EL (cell line): ENCODE measurements around the gene DST.

Experiments
- DNase-seq: peaks from one replicate; pipeline ENCODE4 v3.0.0-alpha.2; 2016

The DST gene

GRCh38 chr6:56642366-56643261 is at the start of gene DST:
TSS of gene DST (minus strand) at chr6:56642889.
- DNase-seq: peak; percentile 97

- no peak for DNase-seq
Observed at GRCh38 chr6:56691814-56692213, 49.1 kb upstream of the DST start.

- no peak for DNase-seq
Observed at GRCh38 chr6:56691286-56691595, 48.6 kb upstream of the DST start.

DNA sequence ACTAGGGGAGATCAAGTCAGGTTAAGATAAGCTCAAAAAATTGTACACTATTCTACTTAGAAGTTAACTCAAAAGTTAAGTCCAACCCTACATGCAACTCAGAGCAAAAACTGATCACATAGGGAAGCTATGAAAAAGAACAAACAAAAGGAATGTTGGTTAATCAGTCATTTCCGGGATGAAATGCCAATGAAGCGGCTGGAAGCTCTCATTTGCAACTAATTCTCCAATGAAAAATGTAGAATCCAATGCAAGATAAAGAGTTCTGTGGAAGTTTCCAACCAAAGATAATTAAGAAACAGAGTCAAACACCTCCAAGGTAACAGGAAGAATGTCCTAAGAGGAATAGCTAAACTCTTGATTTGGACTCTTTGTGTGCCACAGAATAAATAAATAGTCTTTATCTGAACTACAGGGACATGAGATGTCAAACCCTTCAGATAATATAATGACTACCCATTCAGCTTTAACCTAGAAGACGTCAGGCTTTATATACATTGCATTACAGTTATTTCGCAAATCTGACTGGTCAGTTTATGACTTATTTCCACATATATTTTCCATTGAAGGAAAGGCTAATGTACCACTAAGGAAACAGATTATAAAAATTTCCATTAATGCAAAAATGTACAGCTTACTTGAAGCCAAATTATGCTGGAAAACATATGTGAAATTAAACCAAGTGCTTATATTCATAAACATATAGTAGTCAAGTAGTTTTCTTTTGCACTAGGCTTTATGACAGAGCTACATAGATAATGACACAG is 48.0 kb upstream of the DST start:
- peak; percentile 84 for DNase-seq

DNA sequence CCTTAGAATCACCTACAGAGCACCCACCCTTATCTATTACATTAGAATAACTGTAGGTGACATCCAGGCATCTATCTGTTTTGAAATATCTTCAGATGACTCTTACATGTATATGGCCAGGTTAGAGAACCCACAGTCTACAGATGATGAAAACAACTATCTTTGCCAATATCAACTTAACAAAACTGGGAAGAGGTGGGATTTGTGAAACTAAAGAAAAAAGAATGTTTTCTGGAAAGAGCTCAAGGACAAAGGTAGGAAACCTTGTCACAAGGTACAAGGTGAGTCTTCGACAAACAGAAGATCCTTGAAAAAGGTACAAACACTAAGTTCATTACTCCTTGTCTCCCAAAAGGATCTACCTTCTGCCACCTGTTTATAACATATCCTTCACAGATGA is 47.0 kb upstream of the DST start:
- no peak for DNase-seq

GRCh38 chr6:56689114-56689513 is 46.4 kb upstream of the DST start:
- no peak for DNase-seq

DNA sequence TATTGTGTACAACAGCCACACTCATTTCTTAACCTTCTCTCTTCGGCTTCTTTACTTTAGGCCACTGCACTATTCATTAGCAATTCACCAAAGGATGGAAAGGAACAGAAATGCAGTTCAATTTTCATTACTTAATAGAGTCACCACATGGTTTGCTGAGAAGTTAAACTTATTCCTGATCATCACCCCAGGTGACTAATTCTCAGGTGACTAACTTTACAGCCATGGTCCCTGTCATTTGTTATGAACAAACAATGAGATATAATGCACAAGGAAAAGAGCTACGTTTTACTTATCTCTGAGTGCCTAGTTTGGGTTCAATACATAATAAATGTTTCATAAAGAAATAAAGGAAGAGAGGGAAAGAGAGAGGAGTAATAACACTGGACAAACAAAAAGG is 45.8 kb upstream of the DST start:
- DNase-seq: no peak

- DNase-seq: no peak
Observed at GRCh38 chr6:56687551-56687950, 44.9 kb upstream of the DST start.

GRCh38 chr6:56686429-56686828 is 43.7 kb upstream of the DST start:
- DNase-seq: no peak

DNA sequence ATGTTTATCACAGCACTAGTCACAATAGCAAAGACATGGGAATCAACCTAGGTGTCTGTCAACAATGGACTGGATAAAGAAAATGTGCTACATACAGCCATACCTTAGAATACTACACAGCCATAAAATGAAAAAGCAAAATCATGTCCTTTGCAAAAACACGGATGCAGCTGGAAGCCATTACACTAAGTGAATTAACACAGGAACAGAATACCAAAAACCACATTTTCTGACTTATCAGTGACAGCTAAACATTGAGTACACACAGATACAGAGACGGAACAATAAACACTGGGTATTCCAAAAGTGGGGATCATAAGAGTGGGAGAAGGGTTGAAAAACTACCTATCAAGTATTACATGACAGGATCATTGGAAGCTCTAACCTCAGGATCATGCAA is 43.3 kb upstream of the DST start:
- no peak for DNase-seq

DNA sequence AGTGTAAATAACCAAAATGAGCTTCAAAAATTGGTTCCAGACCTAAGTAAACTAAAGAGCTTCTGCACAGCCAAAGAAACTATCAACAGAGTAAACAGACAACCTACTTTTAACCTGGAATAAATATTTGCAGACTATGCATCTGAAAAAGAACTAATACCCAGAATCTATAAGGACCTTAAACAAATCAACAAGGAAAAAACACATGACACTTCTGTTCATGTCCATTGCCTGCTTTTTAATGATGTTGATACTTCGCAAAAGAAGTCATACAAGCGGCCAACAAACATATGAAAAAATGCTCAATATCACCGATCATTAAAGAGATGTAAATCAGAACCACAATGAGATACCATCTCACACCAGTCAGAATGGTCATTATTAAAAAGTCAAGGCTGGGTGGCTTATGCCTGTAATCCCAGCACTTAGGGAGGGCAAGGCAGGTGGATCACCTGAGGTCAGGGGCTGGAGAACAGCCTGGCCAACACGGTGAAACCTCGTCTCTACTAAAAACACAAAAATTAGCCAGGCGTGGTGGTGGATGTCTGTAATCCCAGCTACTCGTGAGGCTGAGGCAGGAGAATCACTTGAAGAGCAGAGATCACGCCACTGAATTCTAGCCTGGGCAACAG is 42.5 kb upstream of the DST start:
- no peak for DNase-seq

GRCh38 chr6:56684342-56685101 is 41.8 kb upstream of the DST start:
- DNase-seq: peak; percentile 26

DNA sequence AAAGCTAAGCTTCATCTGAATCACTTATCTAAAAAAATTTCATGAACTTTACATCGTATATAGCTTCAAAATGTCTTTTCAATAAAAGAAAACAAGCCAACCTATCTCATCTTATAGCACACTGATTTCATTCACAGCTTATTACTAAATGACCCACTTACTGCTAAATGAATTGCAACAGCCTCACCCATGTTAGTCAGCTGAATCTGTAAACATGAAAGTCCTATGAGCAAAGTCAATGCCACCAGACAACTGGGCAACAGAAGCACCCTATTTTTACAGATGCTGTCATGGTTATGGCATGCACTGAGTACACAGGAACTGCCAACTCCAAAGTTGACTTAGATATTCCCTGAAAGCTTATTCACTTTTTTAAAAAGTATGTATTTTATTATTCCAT is 41.2 kb upstream of the DST start:
- peak; percentile 94 for DNase-seq

- DNase-seq: no peak
Observed at GRCh38 chr6:56682635-56683034, 39.9 kb upstream of the DST start.

- peak; percentile 59 for DNase-seq
Observed at GRCh38 chr6:56677559-56677958, 34.9 kb upstream of the DST start.

DNA sequence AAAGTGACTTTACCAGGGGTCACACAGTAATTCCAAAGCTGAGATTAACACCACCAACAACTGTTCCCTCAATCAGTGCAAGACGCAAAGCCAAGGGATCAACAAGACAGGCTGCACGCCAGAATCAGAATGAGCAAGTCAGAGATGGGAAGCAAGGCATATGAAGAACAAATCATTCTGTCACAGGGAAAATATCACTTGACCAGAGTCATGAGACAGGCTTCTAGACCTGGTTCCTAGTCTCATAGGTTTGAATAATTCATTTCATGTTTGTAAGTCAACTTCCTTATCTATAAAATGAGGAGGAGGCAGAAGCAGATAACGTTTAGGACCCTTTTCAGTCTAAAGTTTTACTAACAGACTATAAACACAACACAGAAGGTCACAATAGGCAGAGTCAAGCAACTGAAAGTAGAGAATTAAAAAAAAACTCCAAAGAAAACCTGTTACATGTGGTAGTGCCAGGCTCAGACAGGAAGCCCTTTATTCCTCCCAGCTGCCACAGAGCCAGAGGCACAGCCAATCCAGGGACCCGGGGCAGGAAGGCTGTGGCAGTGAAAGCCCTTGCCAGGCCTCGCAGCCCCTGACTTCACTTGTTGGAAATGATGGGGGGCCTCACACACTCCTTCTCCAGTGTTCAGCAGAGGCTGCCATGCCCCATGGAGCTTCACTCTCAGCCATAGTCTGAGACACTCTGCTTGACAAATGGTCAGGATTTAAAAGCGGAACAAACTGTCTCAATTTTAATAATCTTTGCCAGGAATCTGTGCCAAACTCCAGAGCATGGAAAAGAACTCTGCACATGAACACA is 29.2 kb upstream of the DST start:
- DNase-seq: no peak

DNA sequence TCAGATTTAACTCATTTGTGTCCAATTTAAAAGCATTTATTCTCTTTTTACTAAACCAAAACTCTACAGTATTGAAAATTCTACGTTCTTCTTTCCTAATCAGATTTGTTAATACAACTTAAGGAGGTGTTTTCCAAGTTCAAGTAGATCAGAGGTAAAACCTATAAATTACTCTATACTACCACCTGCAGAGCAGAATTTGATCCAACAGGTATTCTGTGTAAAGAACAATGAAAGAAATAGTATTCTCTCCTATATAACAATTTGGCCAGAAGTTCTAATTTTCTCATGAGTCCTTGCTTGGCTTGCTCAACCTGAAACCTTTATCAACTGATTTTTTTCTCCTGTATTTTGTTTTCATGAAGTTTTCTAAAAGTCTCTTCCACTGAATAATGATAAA is 28.5 kb upstream of the DST start:
- no peak for DNase-seq

DNA sequence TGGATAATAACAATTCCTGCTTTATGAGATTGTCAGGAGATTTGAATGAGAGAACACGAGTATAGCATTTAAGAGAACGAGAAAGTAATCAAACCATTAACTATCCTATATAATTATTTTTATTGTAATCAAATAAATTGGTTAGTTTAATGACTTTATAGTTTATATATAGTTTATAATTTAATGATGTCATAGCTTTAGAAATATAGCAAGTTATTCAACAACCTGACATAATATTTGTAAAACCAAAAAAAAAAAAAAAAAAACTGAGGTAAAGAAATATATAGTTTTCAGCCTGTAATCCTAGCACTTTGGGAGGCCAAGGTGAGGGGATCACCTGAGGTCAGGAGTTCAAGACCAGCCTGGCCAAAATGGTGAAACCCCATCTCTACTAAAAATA is 26.4 kb upstream of the DST start:
- no peak for DNase-seq

GRCh38 chr6:56668158-56668557 is 25.5 kb upstream of the DST start:
- DNase-seq: no peak

DNA sequence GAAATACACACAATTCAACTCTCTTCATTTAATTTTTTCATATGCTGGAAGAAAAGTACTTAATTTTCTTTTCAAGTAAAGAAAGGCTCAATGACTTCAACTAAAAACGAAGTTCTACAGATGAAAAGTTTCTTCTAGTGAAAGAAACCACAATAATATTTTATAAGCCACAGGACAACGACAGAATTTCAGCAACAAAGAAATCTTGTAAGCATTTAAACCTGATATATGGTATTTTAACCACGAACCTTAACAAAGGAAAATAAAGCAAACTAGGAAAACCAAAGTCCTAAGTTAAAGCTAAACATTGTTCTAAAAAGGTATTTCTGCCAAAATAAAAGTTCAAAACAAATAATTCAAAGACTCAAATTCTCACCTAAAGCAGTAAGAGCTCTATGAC is 24.6 kb upstream of the DST start:
- no peak for DNase-seq

DNA sequence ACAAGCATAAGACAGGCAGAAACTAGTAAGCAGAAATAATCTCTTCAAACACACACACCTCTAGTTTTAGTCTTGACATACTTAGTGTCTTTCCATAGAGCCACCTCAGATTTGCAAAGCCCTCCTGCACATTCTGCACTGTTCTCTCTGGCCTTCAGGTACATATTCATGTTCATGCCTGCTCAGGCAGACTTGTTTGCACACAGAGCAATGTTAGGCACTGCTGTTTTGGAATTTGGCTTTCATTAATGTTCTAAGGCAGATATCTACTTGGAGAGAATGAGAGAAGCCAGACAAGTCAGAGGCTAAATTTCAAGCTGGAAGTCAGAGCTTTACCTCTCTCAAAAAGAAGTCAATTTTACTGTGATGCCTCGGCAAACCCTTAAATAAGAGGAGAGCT is 21.3 kb upstream of the DST start:
- DNase-seq: no peak

DNA sequence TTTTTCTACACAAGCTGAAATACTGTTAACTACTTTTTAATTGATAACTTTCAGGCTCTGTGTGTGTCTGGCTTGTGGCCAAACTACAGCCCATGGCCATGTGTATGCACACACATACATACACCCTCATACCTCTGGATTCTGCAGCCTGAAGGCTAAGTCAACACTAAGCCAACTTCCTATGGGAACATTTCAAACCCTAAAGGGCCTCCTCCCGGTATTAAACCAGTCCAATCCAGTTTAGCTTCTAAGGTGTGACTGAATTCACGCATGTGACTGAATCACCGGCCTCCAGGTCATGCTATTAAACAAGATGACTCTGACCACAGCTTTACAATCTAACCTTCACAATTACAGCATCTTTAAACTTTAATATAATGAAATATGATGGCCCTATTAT is 20.7 kb upstream of the DST start:
- DNase-seq: peak; percentile 27
